GM19372 (cell line): ENCODE data around the gene UMAD1.

Experiments used
- ATAC-seq: cut with Tn5 transposase; IDR thresholded peaks from one replicate; pipeline ENCODE4 v1.9.1; 2021; ENCODE audit warnings: mild to moderate bottlenecking, low read depth, moderate library complexity; ENCODE audit not compliant: unreplicated experiment

UMAD1 gene

GRCh38 chr7:7913504-7913903, 273.0 kb downstream of the UMAD1 start:
- no peak for ATAC-seq

GRCh38 chr7:7914547-7914946, 274.0 kb downstream of the UMAD1 start:
- no peak for ATAC-seq

- no peak for ATAC-seq
Observed at GRCh38 chr7:7916064-7916463, 275.5 kb downstream of the UMAD1 start.

- no peak for ATAC-seq
Observed at GRCh38 chr7:7917593-7917992, 277.0 kb downstream of the UMAD1 start.

- no peak for ATAC-seq
Observed at GRCh38 chr7:7918736-7919448, 278.3 kb downstream of the UMAD1 start.

- no peak for ATAC-seq
Observed at GRCh38 chr7:7919449-7919945, 278.9 kb downstream of the UMAD1 start.

GRCh38 chr7:7920056-7920455, 279.5 kb downstream of the UMAD1 start:
- ATAC-seq, result no peak

GRCh38 chr7:7920481-7920880, 279.9 kb downstream of the UMAD1 start:
- peak; percentile 89 for ATAC-seq

- ATAC-seq, result no peak
Observed at GRCh38 chr7:7921830-7922229, 281.3 kb downstream of the UMAD1 start.

GRCh38 chr7:7922684-7923385, 282.3 kb downstream of the UMAD1 start:
- no peak for ATAC-seq

- no peak for ATAC-seq
Observed at GRCh38 chr7:7923818-7924217, 283.3 kb downstream of the UMAD1 start.

- ATAC-seq, result no peak
Observed at GRCh38 chr7:7924303-7924702, 283.8 kb downstream of the UMAD1 start.
